ENCODE measurements around the gene TMBIM6. TPM values are rescaled to one million over a fixed set of nuclear protein-coding genes. Genes with fewer than 3 reads are reported as not detected.
"Not testable (repeated sequence)": the region's sequence is repeated elsewhere in the genome, so short reads cannot be mapped to it uniquely, and the experiment has no call there.

The TMBIM6 gene
- total RNA-seq, 4 donors from 2014 or later, result 292 to 468 (median 377) TPM

- TF ChIP-seq EP300 (IDR thresholded peaks at IDR 0.05) (no peak), POLR2AphosphoS5 (IDR thresholded peaks at IDR 0.05) (no peak), CTCF (IDR thresholded peaks at IDR 0.05) (no peak), POLR2A (IDR thresholded peaks at IDR 0.05) (no peak)
- H3K9me3 ChIP-seq, result no peaks in the 10 kb centered on the region
These were observed 10.7 kb upstream of the TMBIM6 start for GRCh38 chr12:49730568-49731101.

GRCh38 chr12:49733219-49734017 is 7.9 kb upstream of the TMBIM6 start:
- no peak for TF ChIP-seq POLR2AphosphoS5 (IDR thresholded peaks at IDR 0.05)
- no peak for TF ChIP-seq POLR2A (IDR thresholded peaks at IDR 0.05)
- no peak for TF ChIP-seq CTCF (IDR thresholded peaks at IDR 0.05)
- no peak for TF ChIP-seq EP300 (IDR thresholded peaks at IDR 0.05)
- no peak for DNase-seq (ENCODE audit: low spot score in 2 of 2)
- WGBS, result 75% methylated on average over 10 of the region's 10 CpGs

More at GRCh38 chr12:49730568-49731101, 10.7 kb upstream of the TMBIM6 start:
- Histone ChIP-seq H3K27me3 (no peaks in the 10 kb centered on the region), H3K4me3 (no peak overlapping the region), H3K27ac (no peak overlapping the region), H3K36me3 (no peaks in the 10 kb centered on the region), H3K4me1 (no peaks in the 10 kb centered on the region)
- WGBS, result 93% methylated on average over 3 of the region's 3 CpGs
- no peak for DNase-seq (ENCODE audit: low spot score in 2 of 2)

GRCh38 chr12:49734900-49735299 is 6.5 kb upstream of the TMBIM6 start:
- H3K4me1 ChIP-seq; H3K4me3 ChIP-seq; H3K36me3 ChIP-seq; H3K27ac ChIP-seq; DNase-seq (ENCODE audit: low spot score in 2 of 2); H3K9me3 ChIP-seq; H3K27me3 ChIP-seq: not testable (repeated sequence)
- 97% methylated on average over 7 of the region's 7 CpGs for WGBS

More at GRCh38 chr12:49733219-49734017, 7.9 kb upstream of the TMBIM6 start:
- no peaks in the 10 kb centered on the region for H3K36me3 ChIP-seq
- H3K4me1 ChIP-seq, result no peaks in the 10 kb centered on the region
- no peak overlapping the region for H3K4me3 ChIP-seq
- no peaks in the 10 kb centered on the region for H3K27me3 ChIP-seq
- H3K9me3 ChIP-seq, result no peaks in the 10 kb centered on the region
- H3K27ac ChIP-seq, result no peak overlapping the region

GRCh38 chr12:49738721-49739120 is 2.6 kb upstream of the TMBIM6 start:
- H3K4me1 ChIP-seq, result peaks cover 21% of the 10 kb centered on the region
- not testable (repeated sequence) for H3K4me3 ChIP-seq; H3K9me3 ChIP-seq; DNase-seq (ENCODE audit: low spot score in 2 of 2); H3K27me3 ChIP-seq; H3K36me3 ChIP-seq; H3K27ac ChIP-seq
- 94% methylated on average over 5 of the region's 5 CpGs for WGBS

GRCh38 chr12:49740277-49740676 is 1.1 kb upstream of the TMBIM6 start:
- not testable (repeated sequence) for H3K4me3 ChIP-seq; DNase-seq (ENCODE audit: low spot score in 2 of 2); H3K27me3 ChIP-seq; H3K9me3 ChIP-seq; H3K36me3 ChIP-seq
- H3K4me1 ChIP-seq, result peaks cover 36% of the 10 kb centered on the region
- WGBS, result 94% methylated on average over 12 of the region's 12 CpGs
- H3K27ac ChIP-seq, result peak overlapping the region; percentile 65

- peak overlapping the region; percentile 76 for H3K4me3 ChIP-seq
- no peaks in the 10 kb centered on the region for H3K27me3 ChIP-seq
- peak; percentile 96 to 97 for DNase-seq (ENCODE audit: low spot score in 2 of 2)
- H3K27ac ChIP-seq, result peak overlapping the region; percentile 99
- H3K9me3 ChIP-seq, result no peaks in the 10 kb centered on the region
- WGBS, result 0% methylated on average over 25 of the region's 35 CpGs
- TF ChIP-seq POLR2AphosphoS5 (IDR thresholded peaks at IDR 0.05), result peak in 1 of 3 donors; percentile 56
- TF ChIP-seq CTCF (IDR thresholded peaks at IDR 0.05), result no peak
- no peak for TF ChIP-seq POLR2A (IDR thresholded peaks at IDR 0.05)
- H3K4me1 ChIP-seq, result peaks cover 49% of the 10 kb centered on the region
- H3K36me3 ChIP-seq, result no peaks in the 10 kb centered on the region
These were observed 694 bp downstream of the TMBIM6 start for GRCh38 chr12:49741882-49742620.
